ENCODE measurements around the gene ARID3B.

ARID3B gene

DNA sequence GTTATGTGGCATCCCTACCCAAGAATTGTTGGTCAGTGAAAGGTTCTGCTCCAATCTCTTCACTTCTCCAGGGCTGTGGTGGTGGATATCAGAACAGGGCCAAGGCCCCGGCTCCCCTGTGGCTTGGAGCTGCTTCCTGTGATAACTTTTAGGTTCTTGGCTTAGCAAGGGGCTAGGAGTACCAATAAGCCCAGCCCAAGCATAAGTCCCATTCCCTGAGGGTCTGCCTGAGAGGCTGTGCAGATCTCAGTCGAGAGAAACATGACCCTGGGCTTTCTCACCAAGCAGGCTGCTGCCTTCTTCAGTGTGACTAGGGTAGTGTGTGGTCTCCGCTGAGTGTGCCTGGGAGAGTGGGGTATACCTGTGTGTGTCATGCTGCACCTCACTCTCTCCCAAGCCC lies 81.7 kb downstream of the ARID3B start:
- DNase-seq (ENCODE audit: extremely low read depth, insufficient read length): no peak
- TF ChIP-seq CTCF (IDR thresholded peaks at IDR 0.05; ENCODE audit: insufficient read depth, low read length, poor library complexity, severe bottlenecking): no peak
- H3K36me3 ChIP-seq (ENCODE audit: control insufficient read depth, insufficient read depth, low read length): peaks cover 81% of the 10 kb centered on the region
- H3K27me3 ChIP-seq (replicated peaks; ENCODE audit: control insufficient read depth, insufficient read depth, low read length): no peaks in the 10 kb centered on the region
- no peak overlapping the region for H3K4me3 ChIP-seq (replicated peaks; ENCODE audit: low read depth, low read length)

- no peak overlapping the region for H3K4me3 ChIP-seq (replicated peaks; ENCODE audit: low read depth, low read length)
- no peaks in the 10 kb centered on the region for H3K27me3 ChIP-seq (replicated peaks; ENCODE audit: control insufficient read depth, insufficient read depth, low read length)
- peaks cover 86% of the 10 kb centered on the region for H3K36me3 ChIP-seq (ENCODE audit: control insufficient read depth, insufficient read depth, low read length)
- no peak for DNase-seq (ENCODE audit: extremely low read depth, insufficient read length)
- TF ChIP-seq CTCF (IDR thresholded peaks at IDR 0.05; ENCODE audit: insufficient read depth, low read length, poor library complexity, severe bottlenecking): no peak
Measured at GRCh38 chr15:74624020-74624602, 83.1 kb downstream of the ARID3B start.

DNA sequence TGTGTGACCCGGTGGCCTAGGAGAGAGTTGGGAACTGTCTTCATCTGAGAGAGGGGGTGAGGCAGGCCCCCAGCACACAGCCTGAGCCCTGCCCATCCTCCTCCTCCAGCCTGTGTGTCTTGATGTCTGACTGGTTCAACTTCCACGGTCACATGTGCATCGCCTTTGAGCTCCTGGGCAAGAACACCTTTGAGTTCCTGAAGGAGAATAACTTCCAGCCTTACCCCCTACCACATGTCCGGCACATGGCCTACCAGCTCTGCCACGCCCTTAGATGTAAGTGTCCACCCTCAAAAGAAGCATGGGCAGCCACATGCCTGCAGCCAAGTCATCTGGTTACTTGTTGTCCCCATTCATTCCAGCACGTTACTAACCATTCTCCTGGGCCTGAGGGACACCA lies 84.7 kb downstream of the ARID3B start:
- no peaks in the 10 kb centered on the region for H3K27me3 ChIP-seq (replicated peaks; ENCODE audit: control insufficient read depth, insufficient read depth, low read length)
- no peak for TF ChIP-seq CTCF (IDR thresholded peaks at IDR 0.05; ENCODE audit: insufficient read depth, low read length, poor library complexity, severe bottlenecking)
- no peak overlapping the region for H3K4me3 ChIP-seq (replicated peaks; ENCODE audit: low read depth, low read length)
- no peak for DNase-seq (ENCODE audit: extremely low read depth, insufficient read length)
- peaks cover 84% of the 10 kb centered on the region for H3K36me3 ChIP-seq (ENCODE audit: control insufficient read depth, insufficient read depth, low read length)

- no peak overlapping the region for H3K4me3 ChIP-seq (replicated peaks; ENCODE audit: low read depth, low read length)
- peaks cover 84% of the 10 kb centered on the region for H3K36me3 ChIP-seq (ENCODE audit: control insufficient read depth, insufficient read depth, low read length)
- TF ChIP-seq CTCF (IDR thresholded peaks at IDR 0.05; ENCODE audit: insufficient read depth, low read length, poor library complexity, severe bottlenecking): no peak
- no peaks in the 10 kb centered on the region for H3K27me3 ChIP-seq (replicated peaks; ENCODE audit: control insufficient read depth, insufficient read depth, low read length)
- DNase-seq (ENCODE audit: extremely low read depth, insufficient read length): no peak
Measured at GRCh38 chr15:74626336-74626735, 85.3 kb downstream of the ARID3B start.

DNA sequence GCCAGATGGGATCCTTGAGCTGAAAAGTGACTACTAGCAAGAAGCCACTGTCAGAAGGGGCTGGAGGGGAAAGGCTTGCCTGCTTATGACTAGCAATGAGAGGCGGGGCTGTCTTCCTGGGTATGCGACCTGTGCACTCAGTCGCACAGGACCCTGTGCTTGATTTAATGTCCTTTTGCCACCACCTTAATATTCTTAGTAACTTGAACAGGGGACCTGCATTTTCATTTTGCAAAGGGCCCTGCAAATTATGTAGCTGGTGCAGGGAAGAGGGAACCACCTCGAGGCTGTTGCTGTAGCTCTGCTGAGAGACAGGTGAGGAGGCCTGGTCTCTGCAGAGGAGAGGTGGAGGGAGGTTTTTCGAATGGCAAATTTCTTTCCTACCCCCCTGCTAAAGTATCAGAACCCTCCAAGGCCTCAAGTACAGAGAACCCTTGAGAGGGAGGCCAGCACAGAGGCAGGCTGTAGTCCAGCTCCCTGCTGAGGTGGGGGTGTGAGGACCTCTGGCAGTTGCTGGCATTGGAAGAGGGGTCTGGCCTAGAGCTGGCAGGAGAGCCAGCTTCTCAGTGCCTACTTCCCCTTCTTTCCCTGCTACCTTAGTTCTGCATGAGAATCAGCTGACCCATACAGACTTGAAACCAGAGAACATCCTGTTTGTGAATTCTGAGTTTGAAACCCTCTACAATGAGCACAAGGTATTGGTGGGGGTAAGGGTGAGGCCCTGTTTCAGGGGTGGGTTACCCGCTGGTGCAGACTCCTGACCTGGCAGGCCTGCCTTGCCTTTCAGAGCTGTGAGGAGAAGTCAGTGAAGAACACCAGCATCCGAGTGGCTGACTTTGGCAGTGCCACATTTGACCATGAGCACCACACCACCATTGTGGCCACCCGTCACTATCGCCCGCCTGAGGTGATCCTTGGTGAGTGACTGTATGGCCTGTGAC lies 86.0 kb downstream of the ARID3B start:
- Histone ChIP-seq H3K4me3 (replicated peaks; ENCODE audit: low read depth, low read length) (no peak overlapping the region), H3K27me3 (replicated peaks; ENCODE audit: control insufficient read depth, insufficient read depth, low read length) (no peaks in the 10 kb centered on the region), H3K36me3 (ENCODE audit: control insufficient read depth, insufficient read depth, low read length) (peaks cover 82% of the 10 kb centered on the region)
- TF ChIP-seq CTCF (IDR thresholded peaks at IDR 0.05; ENCODE audit: insufficient read depth, low read length, poor library complexity, severe bottlenecking): no peak
- no peak for DNase-seq (ENCODE audit: extremely low read depth, insufficient read length)
